Nephron progenitor cell (in vitro differentiated cells): Measurements from ENCODE around the gene ZFHX2.
A peak's percentile ranks its signal among the peaks of the same experiment; 100 is the strongest.

Experiments
- DNase-seq: peaks from one replicate; pipeline ENCODE4 v3.0.0; 2021
- H3K27ac Mint-ChIP-seq: 2 replicates; pipeline ENCODE4 v1.8.0; 2021; ENCODE audit warnings: mild to moderate bottlenecking, moderate library complexity, mixed read lengths
- H3K27me3 Mint-ChIP-seq: 2 replicates; pipeline ENCODE4 v1.8.0; 2021; ENCODE audit warnings: mild to moderate bottlenecking, low read depth, mixed read lengths; ENCODE audit not compliant: poor library complexity
- H3K36me3 Mint-ChIP-seq: 2 replicates; pipeline ENCODE4 v1.8.0; 2021; ENCODE audit warnings: low read depth, mixed read lengths
- H3K4me1 Mint-ChIP-seq: 2 replicates; pipeline ENCODE4 v1.8.0; 2021; ENCODE audit warnings: mixed read lengths
- H3K4me3 Mint-ChIP-seq: 2 replicates; pipeline ENCODE4 v1.8.0; 2021; ENCODE audit warnings: mild to moderate bottlenecking, moderate library complexity, mixed read lengths
- H3K9me3 Mint-ChIP-seq: 2 replicates; pipeline ENCODE4 v1.8.0; 2021; ENCODE audit warnings: mild to moderate bottlenecking, moderate library complexity, mixed read lengths
- TF ChIP-seq, protein P1 (sequence below): fragments of 200-600 bp; sonication (generic); IDR thresholded peaks from 2 replicates; pipeline ENCODE4 v1.5.0; 2021; ENCODE audit warnings: antibody characterized with exemption

Gene ZFHX2

DNA sequence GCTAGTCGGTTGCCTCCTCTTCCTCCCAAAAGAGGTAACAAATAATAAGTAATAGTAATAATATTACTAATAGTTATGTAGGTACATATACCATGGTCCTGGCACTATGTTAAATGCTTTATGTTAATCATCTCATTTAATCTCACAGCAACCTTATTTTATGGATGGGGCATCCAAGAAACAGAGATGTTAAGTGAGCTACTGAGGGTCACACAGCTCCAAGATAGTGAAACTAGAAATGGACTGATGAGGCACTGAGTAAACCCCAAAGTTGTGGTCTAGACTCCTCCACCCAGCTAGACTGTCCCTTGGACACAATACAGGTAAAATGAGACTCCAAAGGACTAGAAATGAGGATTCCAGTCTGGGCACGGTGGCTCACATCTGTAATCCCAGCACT lies 15.1 kb downstream of the ZFHX2 start:
- TF ChIP-seq, protein P1, sequence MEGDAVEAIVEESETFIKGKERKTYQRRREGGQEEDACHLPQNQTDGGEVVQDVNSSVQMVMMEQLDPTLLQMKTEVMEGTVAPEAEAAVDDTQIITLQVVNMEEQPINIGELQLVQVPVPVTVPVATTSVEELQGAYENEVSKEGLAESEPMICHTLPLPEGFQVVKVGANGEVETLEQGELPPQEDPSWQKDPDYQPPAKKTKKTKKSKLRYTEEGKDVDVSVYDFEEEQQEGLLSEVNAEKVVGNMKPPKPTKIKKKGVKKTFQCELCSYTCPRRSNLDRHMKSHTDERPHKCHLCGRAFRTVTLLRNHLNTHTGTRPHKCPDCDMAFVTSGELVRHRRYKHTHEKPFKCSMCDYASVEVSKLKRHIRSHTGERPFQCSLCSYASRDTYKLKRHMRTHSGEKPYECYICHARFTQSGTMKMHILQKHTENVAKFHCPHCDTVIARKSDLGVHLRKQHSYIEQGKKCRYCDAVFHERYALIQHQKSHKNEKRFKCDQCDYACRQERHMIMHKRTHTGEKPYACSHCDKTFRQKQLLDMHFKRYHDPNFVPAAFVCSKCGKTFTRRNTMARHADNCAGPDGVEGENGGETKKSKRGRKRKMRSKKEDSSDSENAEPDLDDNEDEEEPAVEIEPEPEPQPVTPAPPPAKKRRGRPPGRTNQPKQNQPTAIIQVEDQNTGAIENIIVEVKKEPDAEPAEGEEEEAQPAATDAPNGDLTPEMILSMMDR: no peak
- Mint-ChIP-seq H3K4me1 (peaks cover 46% of the 10 kb centered on the region), H3K36me3 (peaks cover 38% of the 10 kb centered on the region), H3K27ac (no peak overlapping the region), H3K9me3 (no peaks in the 10 kb centered on the region), H3K27me3 (peaks cover 32% of the 10 kb centered on the region), H3K4me3 (no peak overlapping the region)
- no peak for DNase-seq

DNA sequence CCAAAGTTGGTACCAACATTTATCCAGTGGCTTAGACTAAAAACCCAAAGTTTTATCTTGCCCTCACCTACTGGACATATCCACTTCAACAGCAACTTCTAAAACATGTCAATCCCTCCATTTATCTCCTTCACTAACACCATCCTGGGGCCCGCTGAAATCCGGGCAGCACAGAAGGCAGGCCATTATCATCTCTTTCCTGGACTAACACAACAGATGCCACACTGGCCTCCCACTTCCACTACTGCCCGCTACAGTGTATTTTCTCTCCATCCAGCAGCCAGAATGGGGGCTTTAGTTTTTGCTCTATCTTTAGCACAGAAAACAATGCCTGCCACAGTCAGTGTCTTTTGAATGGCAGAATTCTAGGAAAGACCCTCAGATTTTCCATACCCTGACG lies 15.6 kb downstream of the ZFHX2 start:
- peaks cover 51% of the 10 kb centered on the region for H3K4me1 Mint-ChIP-seq
- TF ChIP-seq, protein P1: no peak
- no peak for DNase-seq
- no peaks in the 10 kb centered on the region for H3K9me3 Mint-ChIP-seq
- peaks cover 33% of the 10 kb centered on the region for H3K27me3 Mint-ChIP-seq
- no peak overlapping the region for H3K4me3 Mint-ChIP-seq
- peaks cover 38% of the 10 kb centered on the region for H3K36me3 Mint-ChIP-seq
- H3K27ac Mint-ChIP-seq: peak overlapping the region; percentile 16

DNA sequence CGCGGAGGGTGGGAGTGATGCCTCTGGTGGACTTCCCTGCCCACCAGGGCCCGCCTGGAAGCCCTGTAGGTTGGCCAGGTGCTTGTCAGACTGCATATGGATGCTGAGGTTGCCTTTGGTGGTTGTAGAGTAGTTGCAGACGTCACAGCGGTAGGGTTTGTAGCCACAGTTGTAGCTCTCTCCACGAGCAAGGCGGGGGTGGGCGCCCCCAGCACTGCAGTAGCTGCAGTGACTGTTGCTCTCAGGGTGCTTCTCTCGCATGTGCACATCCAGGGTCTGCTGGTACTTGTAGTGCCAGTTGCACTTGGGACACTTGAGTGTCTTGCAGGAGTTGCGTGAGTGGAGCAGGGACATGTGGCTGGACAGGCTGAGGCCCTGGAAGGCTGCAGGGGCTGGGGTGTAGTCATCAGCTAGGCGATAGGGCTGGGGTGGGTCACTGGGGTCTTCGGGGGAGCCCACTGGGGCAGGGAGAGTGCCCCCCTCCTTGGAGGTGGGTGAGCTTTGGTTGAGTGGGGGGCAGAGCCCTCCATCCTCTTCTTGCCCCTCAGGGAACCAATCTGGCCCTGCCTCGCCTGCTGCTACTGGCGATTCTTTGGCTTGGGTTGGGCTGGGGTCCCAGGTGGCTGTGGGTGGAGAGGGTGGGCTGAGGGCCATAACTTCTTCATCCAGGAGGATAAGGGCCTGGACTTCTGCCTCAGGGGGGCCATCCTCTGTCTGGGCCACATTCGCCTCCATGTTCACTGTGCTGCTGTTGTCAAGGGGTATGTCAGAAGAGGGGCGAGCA lies 17.7 kb downstream of the ZFHX2 start:
- DNase-seq: no peak
- peaks cover 56% of the 10 kb centered on the region for H3K4me1 Mint-ChIP-seq
- peaks cover 25% of the 10 kb centered on the region for H3K27me3 Mint-ChIP-seq
- H3K27ac Mint-ChIP-seq: no peak overlapping the region
- H3K9me3 Mint-ChIP-seq: no peaks in the 10 kb centered on the region
- peaks cover 38% of the 10 kb centered on the region for H3K36me3 Mint-ChIP-seq
- TF ChIP-seq, protein P1: no peak
- H3K4me3 Mint-ChIP-seq: no peak overlapping the region

DNA sequence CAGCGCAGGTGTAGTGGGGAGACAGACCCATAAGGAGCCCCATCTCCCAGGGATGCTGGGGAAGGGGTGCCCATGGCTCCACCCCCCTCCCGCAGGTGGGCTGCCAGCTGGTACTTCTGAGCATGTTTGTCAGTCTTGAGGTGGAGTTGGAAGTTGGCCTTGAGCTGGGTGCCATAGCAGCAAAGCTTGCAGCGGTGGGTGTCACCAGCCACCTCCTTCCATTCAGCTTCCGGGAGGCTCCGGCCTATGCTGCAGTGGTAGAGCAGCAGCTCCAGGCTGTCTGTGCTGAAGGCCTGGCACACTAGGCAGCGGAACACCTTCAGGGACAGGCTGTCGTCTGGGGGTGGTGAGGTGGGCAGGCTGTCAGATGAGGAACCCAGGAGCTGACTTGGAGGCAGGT lies 18.9 kb downstream of the ZFHX2 start:
- peaks cover 53% of the 10 kb centered on the region for H3K4me1 Mint-ChIP-seq
- H3K36me3 Mint-ChIP-seq: peaks cover 46% of the 10 kb centered on the region
- H3K9me3 Mint-ChIP-seq: no peaks in the 10 kb centered on the region
- no peak overlapping the region for H3K4me3 Mint-ChIP-seq
- peaks cover 25% of the 10 kb centered on the region for H3K27me3 Mint-ChIP-seq
- TF ChIP-seq, protein P1: no peak
- DNase-seq: no peak
- no peak overlapping the region for H3K27ac Mint-ChIP-seq

DNA sequence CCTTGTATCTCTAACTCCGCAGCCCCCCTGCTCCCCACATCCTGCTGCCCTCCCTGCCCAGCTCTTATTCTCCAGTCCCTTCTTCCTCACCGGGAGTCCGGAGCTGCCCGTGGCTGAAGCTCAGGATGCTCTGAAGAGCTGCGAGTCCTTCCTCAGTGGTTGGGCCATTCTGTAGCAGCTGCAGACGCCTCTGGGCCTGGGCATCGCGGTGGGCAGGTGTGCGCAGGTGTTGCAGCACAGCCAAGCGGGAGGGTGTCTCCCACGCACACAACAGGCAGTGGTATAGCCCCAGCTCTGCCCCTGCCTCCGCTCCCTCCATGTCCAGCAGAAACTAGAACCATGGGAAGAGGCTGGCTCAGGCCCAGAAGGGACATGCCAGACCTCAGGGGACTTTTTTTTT lies 20.2 kb downstream of the ZFHX2 start:
- TF ChIP-seq, protein P1: no peak
- peaks cover 54% of the 10 kb centered on the region for H3K36me3 Mint-ChIP-seq
- H3K9me3 Mint-ChIP-seq: no peaks in the 10 kb centered on the region
- H3K4me1 Mint-ChIP-seq: peaks cover 42% of the 10 kb centered on the region
- no peak for DNase-seq
- H3K27ac Mint-ChIP-seq: no peak overlapping the region
- peaks cover 22% of the 10 kb centered on the region for H3K27me3 Mint-ChIP-seq
- H3K4me3 Mint-ChIP-seq: no peak overlapping the region
